Forelimb muscle (tissue), 1 donor: ENCODE data around the gene CLSTN1. TPM values are rescaled to one million over a fixed set of nuclear protein-coding genes. Genes with fewer than 3 reads are reported as not detected.

ENCODE experiments used
- DNase-seq: peaks from one replicate; pipeline ENCODE4 v3.0.0-alpha.2; 2013; ENCODE audit warnings: low read depth
- polyA plus RNA-seq: library from polyadenylated mRNA; unstranded; fragments of 120-200 nt; gene quantifications from one replicate; pipeline ENCODE4 v1.2.1, GENCODE V29; 2013; ENCODE audit not compliant: insufficient read length

CLSTN1 gene
- polyA plus RNA-seq, 1 donor: 62.4 TPM

DNA sequence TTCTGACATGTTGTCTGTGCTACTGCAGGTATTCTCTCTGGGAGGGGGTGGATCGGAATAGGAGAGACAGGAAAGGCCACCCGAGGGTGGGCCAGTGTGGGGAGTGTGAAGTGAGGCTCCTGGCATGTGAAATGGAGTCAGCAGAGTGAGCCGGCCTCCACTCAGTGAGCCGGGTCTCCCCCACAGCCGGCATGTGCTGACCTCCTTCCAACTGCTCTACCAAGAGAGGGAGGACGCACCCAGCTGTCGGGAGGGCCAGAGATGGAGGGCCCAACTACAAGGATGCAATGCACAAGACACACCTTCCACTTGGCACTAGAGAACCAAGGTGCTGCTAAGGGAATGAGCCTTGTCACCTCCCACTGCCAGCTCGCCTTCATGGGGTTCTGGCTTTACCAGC, 28.2 kb upstream of the CLSTN1 start:
- no peak for DNase-seq

DNA sequence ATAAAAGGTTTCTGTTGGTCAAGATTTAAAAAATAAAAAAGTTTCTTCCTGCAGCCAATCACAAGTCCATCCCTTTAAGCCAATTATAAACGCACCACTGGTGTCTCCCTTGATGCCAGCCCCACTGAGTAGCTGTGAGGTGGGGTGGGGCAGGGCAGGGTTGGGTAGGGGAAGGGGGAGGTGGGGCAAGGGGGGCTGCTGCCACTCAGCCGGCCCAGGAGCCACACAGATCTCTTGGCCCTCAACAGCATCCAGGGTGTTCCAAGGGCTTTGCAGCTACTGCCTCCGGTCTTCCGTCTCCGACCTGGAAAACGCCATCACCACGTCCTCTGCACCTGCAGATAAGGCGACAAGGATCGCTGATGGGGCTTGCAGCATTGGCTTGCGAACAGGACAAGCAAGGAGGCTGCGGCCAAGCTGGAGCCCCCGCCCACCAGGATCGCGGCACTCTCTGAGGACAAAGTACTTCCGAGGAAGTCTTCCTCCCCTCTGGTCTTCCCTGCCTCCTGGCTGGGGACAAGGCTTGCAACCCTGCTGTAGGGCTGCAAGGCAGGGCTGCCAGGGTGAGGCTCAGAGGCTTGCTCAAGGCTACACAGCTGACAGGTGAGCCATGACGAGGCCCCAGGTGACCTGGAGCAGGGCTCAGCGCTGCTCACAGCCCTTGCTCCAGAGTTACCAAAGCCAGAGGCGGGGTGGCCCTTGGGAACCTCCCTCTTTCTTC, 26.8 kb upstream of the CLSTN1 start:
- DNase-seq: no peak

DNA sequence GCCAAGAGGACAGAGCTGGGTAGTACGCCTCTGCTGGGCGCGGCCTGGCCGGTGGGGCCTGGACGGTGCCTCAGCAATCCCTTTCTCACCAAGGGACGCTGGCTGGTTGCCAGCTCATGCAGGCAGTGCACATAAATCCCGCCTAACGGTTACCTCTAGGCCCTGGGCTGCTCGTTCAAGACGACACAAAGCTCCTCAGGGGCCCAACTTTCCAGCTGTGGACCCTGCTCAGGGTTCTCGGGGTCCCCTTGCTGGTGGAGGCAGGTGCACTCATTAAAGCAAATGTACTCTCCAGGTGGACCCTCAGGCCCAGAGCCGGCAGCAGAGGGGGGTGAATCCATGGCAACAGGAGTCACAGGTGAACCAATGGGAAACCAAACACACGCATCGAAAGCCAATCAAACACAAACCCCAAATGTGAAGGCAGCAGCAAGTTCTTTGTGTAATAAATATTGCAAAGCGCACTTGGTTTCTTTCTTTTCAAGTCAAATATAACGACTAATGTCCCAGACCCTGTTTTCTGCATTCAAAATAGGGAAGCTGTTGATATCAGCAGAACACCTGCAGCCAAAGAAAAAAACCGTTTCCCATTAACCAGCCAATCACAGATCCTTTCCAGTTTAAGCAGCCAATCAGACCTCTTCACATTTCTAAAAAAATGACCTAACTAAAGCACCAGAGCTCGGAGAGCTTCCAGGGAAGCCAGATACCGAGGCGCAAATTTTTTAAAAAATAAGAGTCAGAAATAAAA, 26.1 kb upstream of the CLSTN1 start:
- DNase-seq: no peak

DNA sequence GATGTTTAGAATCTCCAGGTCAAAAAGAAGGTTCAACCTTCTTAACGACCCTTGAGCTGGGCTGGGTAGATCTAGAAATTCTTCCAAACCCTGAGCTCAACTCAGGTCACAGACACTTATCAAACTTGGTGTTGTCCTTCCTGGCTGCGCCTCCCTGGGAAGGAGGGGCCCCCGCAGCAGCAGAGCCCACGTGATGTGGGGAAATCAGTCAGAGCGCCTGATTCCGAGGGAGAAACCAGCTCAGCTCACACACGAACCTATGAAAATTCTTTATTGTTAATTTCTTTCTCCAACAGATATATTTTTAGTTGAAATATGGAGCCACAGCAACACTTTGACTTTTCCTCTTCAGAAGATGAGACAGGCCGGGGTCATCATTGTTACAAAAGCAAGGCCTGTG, 24.3 kb upstream of the CLSTN1 start:
- DNase-seq: no peak

DNA sequence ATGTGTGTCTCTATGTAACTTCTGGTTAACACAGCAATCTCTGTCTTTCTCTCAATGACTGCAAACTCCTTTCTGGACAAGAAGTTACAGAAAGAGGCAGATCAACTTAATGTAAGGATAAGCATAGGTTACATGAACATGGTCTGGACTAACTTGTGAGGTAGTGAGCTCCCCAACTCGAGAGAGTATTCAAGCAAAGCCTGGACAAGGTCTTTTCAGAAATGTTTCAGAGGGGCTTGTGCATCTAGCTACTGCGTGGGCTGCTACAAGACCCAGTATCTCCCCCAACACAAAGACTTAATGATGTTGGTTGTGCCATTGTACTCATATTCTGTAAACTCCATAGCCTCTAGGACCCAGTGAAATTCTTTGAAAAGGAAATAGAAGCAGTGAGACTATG, 23.5 kb upstream of the CLSTN1 start:
- no peak for DNase-seq

DNA sequence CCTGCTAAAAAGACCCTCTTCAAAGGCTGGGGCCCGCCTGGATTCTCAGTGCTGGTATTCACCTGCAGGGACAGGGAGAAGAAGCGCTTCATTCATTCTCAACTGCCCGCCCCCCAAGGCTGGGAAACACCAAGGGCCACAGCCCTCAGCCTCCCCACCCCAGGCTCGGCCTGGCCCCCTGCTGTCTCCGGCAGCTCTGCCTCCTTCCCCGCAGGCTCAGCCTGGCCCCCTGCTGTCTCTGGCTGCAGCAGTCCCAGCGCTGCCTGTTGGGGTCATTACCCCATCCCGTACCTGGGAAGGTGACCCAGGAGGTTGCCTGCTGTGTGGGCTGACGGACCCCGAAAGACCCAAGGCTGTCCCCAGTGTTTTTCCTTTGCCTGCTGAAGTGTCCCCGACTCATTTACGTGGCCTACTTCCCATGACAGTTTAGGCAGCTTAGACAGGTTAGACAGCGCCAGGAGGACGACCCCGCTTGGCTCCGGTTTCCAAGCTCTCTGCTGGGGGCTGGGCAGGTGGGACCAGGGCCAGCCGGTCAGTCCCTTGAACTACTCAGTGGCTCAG, 22.9 kb upstream of the CLSTN1 start:
- no peak for DNase-seq

DNA sequence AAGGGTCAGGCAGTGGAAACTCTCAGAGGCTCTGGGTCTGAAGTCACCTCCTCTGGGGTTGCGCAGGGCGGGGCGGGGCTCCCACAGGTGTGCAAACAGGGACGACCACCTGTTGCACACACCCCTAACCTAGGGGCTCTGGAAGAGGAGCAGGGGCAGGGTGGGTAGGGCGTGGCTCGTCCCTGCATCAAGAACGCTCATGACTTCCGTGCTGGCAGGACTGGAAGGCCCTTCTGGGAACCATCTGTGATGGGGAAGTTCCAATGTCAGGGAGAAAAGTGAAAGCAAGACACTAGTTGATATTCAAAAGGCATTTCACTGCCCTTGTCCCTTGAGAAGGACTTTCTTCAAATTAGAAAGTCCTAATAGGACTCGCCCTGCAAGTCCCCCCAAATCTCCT, 22.1 kb upstream of the CLSTN1 start:
- DNase-seq: no peak

DNA sequence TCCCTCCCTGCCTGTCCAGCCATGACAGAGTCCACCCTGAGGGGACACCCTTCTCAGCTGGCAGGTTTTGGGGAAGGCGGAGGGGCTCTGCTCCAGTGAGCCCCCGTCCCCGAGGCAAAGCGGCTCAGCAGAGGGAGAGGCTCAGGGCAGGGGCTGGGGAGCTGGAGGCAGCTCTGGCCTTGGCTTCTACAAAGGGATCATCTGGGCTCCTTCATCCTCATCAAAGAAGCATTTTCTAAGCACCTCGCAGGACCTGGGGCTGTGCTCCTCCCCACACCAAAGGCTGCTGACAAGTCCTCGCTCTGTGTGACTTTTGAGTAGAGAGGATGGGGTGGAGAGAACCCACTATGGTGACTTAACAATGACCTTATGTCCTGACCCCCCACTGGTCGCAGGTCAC, 21.0 kb upstream of the CLSTN1 start:
- no peak for DNase-seq

DNA sequence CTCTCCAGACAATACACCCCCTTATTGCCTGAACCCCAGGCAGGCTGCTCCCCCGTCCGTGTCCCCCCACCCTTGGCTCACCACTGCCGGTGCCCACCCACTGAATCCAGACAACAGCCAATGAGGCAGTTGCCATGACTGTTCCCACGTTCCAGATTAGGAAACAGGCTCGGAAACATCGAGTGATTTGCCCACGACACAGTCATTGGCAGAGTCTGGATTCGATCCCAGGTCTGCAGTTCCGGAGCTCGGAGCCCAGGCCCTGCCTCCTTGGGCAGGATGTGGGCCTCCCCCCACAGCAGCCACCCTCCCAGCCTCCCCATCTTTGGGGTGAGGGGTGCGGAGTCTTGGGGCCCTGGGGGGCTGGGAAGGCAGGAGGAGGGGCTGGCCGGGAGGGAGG, 20.3 kb upstream of the CLSTN1 start:
- no peak for DNase-seq

DNA sequence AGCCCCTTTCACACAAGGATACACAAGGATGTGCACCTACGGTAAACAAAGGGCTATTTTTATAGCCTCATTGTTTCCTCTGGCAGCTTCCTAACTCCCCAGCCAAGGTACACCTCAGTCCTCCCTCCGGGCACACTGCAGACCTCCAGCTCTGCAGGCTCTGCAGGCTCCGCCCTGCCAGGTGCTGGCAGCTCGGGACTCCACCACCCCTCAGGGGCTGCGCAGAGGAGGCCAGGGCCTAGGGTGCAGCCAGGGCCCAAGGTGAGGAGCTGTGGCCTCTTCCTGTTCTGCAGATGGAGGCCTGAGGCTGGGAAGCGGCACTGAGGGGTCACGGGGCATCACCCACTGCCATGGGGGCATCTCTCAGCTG, 19.8 kb upstream of the CLSTN1 start:
- DNase-seq: no peak

DNA sequence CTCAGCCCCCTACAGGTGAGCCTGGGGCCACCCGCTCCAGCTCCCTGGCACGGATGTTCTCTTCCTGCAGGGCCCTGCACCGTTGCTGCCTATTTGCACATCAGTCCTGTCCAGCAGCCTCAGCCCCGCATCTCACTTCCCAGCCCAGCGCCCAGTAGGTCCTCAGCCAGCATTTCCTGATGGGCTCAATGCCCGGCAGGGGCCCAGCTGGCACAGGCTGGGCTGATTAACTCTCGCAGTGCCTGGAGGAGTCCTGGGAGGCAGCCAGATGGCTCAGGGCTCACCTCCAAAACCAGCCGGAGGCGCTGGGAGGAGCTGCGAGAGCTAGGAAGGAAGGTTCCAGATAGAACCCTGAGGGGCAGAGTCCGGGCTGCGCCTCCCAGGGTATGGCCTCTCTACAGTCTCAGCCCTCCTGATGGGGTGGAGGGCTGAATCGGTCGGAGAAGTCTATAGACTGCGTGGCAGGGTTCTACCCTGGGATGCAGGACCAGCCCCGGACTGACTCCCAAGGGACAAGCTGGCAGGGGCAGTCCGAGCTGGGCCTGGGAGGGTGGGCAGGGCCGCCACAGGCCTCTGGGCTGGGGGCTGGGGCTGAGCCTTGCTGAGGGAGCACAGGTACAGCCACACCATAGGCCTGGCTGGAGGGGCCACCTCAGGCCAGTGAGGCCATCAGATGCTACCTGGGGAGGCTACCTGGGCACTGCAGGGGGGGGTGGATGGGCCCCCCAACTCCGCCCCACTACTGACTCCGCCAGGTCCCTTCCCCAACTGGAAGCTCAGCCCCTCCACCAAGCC, 19.2 kb upstream of the CLSTN1 start:
- no peak for DNase-seq

DNA sequence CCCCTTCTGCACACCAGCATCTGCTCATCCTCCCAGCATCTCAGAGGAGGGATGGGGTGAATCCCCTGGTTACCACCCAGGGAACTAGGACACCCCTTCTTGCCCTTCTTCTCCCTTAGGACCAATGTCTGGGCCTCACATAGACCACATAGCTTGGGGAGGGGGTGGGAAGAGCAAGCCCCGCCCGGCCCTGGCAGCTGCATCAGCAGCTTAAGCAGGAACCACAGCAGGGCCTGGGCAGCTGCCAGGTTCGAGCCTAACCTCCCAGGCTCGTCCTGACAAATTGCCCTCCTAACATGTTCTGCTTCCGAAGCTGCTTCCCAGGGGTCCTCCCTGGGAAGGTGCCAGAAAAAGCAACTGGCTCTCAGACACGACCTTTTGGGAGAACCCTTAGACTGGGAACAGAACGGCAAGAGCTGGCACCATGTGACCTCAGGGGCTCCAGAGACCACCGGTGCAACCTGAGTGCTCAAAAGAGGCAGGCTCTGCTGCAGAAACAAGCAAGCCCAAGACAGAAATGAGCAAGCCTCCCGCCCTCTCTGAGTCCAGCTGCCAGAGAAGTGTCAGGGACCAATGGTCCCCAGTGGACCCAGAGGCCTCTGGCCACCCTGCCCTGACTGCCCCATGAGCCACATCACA, 18.4 kb upstream of the CLSTN1 start:
- no peak for DNase-seq

DNA sequence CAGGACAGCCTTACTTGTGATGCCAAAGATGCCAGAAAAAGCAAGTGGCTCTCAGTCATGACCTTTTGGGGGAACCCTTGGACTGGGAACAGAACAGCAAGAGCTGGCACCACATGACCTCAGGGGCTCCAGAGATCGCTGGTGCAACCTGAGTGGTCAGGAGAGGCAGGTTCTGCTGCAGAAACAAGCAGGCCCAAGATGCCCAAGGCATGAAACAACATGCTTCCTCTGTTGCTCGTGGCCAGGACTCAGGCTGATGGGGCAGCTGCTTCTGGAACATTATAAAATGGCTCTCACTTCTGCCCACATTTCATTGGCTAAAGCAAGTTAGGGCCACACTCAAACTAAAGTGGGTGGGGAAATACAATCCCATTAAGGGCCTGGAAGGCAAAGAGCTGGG, 17.7 kb upstream of the CLSTN1 start:
- DNase-seq: no peak

DNA sequence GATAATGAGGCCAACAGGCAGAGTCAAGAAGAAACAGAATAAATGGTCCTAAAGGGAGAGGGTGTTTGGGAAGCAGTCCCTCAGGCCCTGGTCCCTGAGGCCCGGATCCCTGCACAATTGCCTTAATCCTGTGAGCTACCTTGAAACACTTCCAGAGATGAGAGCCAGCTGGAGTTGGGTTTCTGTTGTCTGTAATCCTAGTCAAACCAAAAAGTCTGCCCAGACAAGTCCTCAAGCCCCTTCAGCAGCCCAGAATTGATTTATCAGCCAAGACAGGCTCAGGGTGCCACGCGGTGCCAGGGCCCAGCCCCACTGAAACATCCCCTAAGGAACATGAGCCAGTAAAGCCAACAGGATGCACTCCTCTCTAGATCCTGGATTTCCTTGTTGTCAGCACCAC, 16.4 kb upstream of the CLSTN1 start:
- DNase-seq: no peak

DNA sequence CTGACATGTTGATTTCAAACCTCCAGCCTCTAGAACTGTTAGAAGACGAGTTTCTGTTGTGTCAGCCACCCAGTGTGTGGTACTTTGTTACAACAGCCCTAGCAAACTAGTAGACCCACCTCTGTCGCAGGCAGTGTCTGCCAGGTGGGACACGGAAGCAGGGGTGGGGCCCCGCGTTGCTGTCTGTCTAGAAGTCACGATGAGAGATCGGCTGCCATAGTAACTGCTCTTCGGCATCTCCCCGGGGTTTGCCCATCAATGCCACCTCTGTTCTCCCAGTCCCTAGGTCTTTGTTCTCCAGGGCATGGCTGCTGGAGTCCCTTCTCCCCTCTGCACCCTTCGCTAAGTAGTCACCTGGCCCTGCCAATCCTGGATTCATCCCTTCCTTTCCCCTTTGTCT, 15.2 kb upstream of the CLSTN1 start:
- no peak for DNase-seq

DNA sequence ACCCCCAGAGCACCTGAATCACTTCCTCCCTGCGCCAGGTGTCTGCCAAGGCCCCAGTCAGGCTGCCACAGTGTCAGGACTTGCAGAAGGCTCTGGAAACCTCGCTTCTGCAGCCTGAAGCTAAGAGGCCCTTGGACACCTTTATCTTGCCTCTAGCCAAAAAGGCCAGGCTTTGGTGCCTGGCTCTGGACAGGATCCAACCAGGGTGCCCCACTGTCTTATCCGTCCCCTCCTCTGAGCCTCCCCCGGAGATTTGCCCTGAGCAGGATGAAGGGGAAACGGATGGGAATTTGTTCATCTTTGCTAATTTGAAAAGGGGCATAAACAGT, 12.8 kb upstream of the CLSTN1 start:
- DNase-seq: no peak

DNA sequence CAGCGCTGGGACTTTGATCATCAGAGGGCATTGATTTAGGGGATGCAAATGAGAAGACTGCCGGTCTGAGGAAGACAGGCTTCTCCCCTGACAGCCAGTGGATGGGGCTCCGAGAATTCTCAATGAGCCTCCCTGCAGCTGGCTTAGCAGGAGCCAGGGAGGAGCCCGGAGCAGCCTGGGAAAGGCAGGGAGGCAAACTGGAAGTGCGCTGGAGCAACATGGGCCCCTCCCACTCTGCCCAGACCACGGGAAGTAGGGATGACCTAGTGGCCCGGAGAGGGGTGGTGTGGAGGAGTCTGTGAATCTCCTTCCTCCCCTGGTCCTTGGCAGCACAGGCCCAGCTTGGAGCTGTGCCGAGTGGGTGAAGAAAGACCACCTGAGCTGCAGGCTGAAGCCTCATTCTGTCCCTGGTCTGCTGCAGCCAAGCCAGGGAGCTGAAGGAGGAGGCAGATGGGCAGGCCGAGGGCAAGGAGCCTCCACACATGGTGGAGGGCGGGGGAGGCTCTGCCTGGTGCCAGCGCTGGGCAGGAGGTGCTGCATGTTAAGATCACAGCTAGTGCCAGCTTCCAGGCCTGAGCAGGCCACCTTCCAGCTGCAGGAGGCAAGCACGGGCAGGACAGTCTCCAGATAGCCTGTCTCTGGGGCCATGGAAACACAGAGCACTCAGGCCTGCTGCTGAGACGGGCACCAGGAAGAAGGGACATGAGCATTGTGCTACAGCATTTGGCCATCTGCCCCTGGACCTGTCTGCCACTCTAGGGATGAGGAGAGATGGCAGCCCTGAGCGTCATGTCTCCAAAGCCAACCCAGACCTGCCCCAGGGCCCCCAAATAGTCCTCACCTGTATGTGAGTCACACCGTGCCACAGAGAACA, 12.2 kb upstream of the CLSTN1 start:
- no peak for DNase-seq

DNA sequence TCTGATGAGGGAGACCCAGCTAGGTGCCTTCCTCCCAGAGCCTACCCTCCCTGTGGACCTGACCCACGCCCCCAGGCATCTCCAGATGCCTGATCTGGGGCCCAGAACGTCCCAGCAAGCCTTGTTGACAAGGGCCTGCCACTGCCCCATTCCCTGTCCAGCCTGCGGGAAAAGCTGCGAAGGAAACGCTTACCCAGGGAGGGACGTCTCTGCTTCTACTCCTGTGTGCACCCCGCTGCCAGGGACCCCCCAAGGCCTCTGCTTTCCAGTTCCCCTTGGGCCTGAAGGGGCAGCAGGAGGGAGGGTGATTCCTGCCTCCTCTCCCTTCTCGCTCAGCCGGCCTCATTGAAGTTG, 11.6 kb upstream of the CLSTN1 start:
- DNase-seq: no peak

DNA sequence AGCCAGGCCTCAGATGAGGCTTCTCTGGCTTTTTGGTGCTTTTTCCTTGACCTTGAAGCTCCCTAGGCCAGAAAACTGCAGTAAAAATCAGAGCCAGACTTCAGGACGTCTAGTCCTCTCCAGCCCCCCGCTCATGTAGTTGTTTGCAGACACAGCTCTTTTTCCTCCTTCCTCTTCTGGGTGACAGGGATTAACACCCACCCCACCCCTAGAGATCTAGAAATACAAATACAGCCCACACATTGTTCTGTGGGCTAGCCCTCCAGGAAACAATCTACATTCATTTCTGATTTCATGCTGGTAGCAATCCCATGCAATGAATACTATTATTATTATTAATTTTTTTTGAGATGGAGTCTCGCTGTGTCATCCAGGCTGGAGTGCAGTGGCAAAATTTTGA, 9.9 kb upstream of the CLSTN1 start:
- DNase-seq: no peak

DNA sequence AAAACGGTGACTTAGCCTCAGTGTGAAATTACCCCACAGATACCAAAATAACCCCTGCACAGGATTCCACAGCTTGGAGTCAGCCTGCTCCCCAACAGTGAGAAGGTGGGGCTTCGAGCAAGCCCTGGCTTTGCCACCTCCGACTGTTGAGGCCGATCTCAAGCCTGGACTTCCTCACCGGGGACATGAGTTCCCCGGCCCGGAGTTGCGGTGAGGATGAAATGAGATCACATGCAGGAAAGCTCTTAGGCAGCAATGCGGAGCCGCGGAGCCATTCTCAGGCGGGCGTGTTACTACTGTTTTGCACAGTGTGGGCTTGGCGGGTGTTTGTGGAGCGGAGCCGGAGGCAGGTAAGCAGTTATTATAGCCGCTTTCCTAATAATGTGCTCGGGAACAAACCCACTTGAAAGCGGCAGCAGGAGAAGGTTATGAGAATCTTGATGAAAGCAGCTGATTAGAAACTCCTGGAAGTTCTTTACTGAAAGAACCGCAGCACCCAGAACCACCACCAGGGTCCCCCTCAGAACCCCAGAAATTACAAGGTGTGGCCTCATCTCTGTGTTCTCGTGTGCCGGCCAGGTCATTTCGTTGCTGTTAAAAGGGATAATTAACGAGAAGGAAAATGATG, 3.9 kb upstream of the CLSTN1 start:
- no peak for DNase-seq

DNA sequence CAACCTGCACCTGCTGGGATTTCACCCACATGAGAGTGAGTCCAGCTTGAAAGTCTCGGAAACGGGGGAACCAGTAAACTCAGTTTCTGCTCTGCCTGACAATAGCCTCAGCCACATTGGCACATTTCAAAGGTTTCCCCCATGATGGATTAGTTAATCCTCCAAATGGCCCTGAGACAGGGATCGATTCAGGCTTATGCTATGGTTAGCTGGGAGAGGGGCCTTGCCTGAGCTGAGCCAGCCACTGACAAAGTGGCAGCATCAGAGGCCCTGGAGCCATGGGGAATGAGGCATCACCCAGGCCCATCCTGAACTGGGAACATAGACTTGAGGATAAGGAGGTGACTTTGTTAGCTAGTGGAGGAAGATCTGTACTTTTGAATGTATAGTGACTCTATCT, 2.9 kb upstream of the CLSTN1 start:
- DNase-seq: no peak
